IPS-11a (cell line): ENCODE data around the gene EHMT2.
A peak's percentile ranks its signal among the peaks of the same experiment; 100 is the strongest.
"Not testable (repeated sequence)": the region's sequence is repeated elsewhere in the genome, so short reads cannot be mapped to it uniquely, and the experiment has no call there.

ENCODE experiments used
- H3K4me3 ChIP-seq: one replicate; pipeline ENCODE4 v1.5.1; 2013; ENCODE audit warnings: low read depth, low read length, control low read depth

EHMT2 gene

GRCh38 chr6:31897612-31898382, at the start of gene EHMT2:
Gene EHMT2, minus strand, starts transcription at chr6:31897698. Its CDS starts 21 bp downstream, at chr6:31897677.
- peak within 1 kb of the TSS; percentile 89 for H3K4me3 ChIP-seq

DNA sequence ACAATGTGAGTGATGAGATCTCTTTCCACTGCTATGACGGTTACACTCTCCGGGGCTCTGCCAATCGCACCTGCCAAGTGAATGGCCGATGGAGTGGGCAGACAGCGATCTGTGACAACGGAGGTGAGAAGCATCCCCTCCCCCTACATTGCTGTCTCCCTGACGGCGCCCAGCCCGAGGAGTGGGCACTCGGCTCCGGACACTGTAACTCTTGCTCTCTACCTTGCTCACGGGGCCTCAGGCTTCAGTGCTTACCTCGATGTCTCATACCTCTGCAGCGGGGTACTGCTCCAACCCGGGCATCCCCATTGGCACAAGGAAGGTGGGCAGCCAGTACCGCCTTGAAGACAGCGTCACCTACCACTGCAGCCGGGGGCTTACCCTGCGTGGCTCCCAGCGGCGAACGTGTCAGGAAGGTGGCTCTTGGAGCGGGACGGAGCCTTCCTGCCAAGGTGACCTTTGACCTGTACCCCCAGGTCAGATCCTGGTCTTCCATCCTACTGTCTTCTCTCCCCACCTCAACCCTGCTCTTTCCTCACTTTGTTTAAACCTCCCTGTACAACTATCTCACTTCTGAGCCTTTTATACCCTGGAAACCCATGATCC, 49.7 kb upstream of the EHMT2 start:
- no peak overlapping the region for H3K4me3 ChIP-seq

- no peak overlapping the region for H3K4me3 ChIP-seq
These were observed 48.9 kb upstream of the EHMT2 start for GRCh38 chr6:31946370-31946885.

DNA sequence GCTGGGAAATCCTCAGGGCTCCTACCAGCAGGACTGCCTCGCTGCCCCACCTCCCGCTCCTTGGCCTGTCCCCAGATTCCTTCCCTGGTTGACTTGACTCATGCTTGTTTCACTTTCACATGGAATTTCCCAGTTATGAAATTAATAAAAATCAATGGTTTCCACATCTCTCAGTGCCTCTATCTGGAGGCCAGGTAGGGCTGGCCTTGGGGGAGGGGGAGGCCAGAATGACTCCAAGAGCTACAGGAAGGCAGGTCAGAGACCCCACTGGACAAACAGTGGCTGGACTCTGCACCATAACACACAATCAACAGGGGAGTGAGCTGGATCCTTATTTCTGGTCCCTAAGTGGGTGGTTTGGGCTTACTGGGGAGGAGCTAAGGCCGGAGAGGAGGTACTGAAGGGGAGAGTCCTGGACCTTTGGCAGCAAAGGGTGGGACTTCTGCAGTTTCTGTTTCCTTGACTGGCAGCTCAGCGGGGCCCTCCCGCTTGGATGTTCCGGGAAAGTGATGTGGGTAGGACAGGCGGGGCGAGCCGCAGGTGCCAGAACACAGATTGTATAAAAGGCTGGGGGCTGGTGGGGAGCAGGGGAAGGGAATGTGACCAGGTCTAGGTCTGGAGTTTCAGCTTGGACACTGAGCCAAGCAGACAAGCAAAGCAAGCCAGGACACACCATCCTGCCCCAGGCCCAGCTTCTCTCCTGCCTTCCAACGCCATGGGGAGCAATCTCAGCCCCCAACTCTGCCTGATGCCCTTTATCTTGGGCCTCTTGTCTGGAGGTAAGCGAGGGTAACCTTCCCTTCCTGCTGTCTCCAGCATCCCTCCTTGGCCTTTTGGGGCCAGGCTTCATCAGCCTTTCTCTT, 48.2 kb upstream of the EHMT2 start, which contains the start of gene CFB:
Gene CFB, plus strand, starts transcription at position 589 of the 863 bp plus-strand sequence. Its CDS starts 127 bp downstream, at position 716.
- no peak within 1 kb of the TSS for H3K4me3 ChIP-seq

- H3K4me3 ChIP-seq, result no peak overlapping the region
These were observed 47.6 kb upstream of the EHMT2 start for GRCh38 chr6:31945154-31945506.

DNA sequence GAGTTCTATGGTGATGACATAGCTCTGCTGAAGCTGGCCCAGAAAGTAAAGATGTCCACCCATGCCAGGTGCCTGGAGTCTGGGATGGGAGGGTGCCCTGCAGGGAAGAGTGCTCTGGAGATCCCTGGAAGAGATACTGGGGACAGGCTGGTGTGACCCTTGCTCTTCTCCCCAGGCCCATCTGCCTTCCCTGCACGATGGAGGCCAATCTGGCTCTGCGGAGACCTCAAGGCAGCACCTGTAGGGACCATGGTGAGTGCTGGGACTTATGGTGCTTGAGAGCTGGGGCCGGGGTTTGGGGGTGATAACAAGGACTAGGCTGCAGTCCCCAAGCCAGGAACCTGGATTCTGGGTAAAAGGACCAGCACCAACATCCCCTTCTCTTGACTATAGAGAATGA, 46.2 kb upstream of the EHMT2 start:
- H3K4me3 ChIP-seq, result no peak overlapping the region

- H3K4me3 ChIP-seq, result no peak overlapping the region
These were observed 42.8 kb upstream of the EHMT2 start for GRCh38 chr6:31940256-31940664.

DNA sequence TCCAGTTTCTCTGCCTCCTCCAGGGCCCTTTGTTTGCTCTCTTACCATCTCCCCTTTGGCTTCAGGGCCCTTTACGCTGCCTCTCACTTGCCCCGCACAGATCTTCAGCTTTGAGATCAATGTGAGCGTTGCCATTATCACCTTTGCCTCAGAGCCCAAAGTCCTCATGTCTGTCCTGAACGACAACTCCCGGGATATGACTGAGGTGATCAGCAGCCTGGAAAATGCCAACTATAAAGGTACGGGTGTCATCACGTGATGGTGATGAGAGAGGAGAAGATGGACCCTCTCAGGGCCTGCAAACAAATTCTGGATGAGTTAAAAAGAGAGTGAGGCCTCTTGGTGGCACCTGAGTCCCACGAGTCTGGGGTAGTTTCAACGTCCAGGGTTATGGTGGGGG, 38.3 kb upstream of the EHMT2 start:
- no peak overlapping the region for H3K4me3 ChIP-seq

GRCh38 chr6:31935021-31935420, 37.5 kb upstream of the EHMT2 start:
- H3K4me3 ChIP-seq, result no peak overlapping the region

DNA sequence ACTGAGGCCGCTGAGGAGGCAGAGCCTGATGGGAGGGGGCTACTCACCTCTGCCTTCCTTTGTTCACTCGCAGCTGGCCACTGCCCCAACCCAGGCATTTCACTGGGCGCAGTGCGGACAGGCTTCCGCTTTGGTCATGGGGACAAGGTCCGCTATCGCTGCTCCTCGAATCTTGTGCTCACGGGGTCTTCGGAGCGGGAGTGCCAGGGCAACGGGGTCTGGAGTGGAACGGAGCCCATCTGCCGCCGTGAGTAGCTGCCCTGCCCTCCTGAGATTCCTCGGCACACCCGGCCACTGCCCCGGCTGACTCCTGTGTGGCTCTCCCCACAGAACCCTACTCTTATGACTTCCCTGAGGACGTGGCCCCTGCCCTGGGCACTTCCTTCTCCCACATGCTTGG, 36.0 kb upstream of the EHMT2 start:
- H3K4me3 ChIP-seq, result no peak overlapping the region

GRCh38 chr6:31932137-31932536, 34.6 kb upstream of the EHMT2 start:
- H3K4me3 ChIP-seq, result not testable (repeated sequence)

GRCh38 chr6:31930962-31931361, 33.5 kb upstream of the EHMT2 start:
- H3K4me3 ChIP-seq, result no peak overlapping the region

GRCh38 chr6:31928672-31928939, 31.1 kb upstream of the EHMT2 start:
- no peak overlapping the region for H3K4me3 ChIP-seq

DNA sequence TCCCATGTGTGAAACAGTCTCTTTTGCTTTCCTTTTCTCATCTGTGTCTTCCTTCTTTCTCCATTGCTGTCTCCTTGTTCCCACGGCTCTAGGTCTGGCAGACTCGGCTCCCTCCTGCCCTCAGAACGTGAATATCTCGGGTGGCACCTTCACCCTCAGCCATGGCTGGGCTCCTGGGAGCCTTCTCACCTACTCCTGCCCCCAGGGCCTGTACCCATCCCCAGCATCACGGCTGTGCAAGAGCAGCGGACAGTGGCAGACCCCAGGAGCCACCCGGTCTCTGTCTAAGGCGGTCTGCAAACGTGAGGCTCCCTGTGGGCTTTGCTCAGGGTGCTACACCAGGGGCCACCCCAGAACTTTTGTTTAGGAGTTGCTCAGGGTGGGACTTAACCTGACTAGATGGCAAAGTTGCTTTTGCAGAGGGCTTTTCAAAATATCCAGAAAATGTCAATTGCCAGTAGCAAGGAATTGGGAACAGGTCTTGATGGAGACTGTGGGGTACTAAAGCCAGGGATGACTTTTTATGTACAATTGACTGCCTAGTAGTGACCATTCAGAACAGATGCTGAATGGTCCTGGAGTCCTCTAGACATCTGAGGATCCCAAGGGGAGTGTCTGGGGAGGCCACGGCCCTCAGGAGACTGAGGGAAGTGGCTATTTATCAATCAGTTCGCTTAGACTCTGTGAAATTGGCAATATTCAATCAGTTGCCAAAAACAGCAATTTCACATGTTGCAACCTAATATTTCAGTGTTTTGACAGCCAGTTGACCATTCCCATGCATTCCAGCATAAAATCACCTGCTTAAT, 30.6 kb upstream of the EHMT2 start:
- no peak overlapping the region for H3K4me3 ChIP-seq

DNA sequence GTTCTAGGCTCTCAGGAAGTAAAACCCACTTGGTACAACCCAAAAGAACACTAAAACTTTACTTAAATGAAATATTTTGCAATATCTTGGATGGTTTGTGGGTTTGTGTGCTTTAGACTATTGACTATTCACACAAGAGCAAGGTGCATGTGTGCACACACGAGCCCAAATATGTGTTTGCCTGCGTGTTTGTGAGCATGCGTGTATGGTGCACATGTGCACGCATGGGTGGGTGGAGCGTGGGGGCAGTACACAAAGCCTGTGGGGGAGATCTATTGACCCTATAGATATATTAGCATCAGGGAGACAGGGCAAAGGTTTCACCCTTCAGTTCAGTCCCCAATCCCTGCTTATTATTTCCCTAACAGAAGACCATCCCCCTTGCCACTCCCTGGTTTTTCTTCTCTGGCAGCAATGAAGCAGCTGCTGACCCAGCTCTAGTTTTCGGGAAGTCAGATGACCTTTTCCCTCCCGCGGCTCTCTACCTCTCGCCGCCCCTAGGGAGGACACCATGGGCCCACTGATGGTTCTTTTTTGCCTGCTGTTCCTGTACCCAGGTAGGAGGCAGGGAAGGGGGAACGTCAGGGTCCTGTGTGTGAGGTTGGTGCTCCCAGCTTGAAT, 29.9 kb upstream of the EHMT2 start, which contains the start of gene C2:
Gene C2, plus strand, starts transcription at position 476 of the 621 bp plus-strand sequence. Its CDS starts 36 bp downstream, at position 512.
- H3K4me3 ChIP-seq, result no peak within 1 kb of the TSS

DNA sequence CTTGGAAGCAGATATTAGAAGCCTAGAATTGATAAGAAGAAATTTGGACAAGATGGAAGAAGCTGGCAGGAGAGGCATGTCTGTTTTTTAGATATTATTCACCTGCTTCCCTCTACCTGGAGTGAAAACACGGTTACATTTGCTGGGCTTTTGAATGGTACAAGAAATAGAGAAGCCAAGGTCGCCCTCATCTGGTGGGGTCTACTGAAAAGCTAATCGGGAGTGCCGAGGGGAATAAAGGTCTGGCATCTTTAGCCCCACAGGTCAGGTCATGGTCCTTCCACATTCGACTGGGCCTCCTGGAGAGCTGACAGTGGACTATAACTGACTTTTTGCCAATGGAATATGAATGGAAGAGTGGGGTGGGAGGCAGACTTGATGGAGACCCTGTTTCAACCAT, 25.4 kb upstream of the EHMT2 start:
- H3K4me3 ChIP-seq, result no peak overlapping the region

DNA sequence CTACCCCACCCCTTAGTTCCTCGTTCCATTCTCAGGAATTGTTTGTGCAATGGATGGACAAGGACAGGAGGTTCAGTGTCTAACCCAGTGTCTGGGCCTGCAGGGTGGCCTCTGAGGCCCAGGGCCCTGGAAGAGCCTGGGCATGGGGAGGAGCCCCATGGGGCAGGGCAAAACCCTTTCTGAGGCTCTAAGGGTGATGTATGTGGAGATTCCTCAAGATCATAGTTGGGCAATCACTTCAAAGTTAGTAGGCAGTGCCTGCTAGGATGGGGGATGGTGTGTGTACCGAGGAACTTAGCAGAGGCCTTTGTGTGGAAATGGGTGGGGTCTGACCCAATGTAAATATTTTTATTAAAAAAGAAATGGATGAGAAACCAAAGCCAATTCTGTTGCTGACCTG, 23.3 kb upstream of the EHMT2 start:
- H3K4me3 ChIP-seq, result no peak overlapping the region

DNA sequence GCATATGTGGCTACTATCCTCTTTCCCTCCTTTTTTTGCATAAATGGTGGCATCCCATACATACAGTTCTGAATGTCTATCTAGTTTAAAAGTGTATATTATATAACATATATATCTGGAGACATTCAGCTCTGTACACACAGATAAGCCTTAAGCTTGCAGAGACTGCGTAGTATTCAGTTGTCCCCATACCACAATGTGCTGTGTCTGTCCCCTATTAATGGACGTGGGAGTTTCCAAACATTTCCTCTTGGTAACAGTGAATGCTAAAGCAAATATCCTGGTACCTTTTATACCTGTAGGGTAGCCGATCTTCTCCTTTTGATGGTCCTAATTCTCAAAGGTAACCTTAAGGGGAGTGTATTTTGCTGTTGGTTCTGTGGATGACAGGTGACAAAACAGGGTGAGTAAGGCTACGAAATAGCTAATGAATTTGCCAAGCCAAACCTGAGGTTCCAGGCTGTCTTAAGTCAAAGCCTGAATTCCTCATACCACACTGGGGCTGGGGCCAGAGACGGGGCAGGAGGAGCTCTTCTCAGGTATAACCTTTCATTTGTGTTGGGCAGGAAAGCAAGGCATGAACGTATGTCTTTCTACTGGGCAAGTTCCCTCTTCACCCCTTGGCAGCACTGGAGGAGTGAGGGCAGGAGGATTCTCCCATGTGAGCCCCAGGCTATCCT, 22.3 kb upstream of the EHMT2 start:
- no peak overlapping the region for H3K4me3 ChIP-seq

GRCh38 chr6:31918069-31918720, 20.7 kb upstream of the EHMT2 start:
- no peak overlapping the region for H3K4me3 ChIP-seq
